Caco-2 (cell line): ENCODE measurements around the gene KIF1C. TPM values are rescaled to one million over a fixed set of nuclear protein-coding genes. Genes with fewer than 3 reads are reported as not detected.

Source experiments
- BruUV-seq: library from RNA; stranded (reverse); fragments of 400-500 nt; replicated peaks from 2 replicates; lab custom pipeline; 2021; lab: Mats Ljungman, UMichigan
- CTCF ChIA-PET: fragments of 300-600 bp; sonication (Branson Sonifier 250); formaldehyde crosslinking; loops from one replicate; lab custom pipeline; 2022; ENCODE audit warnings: antibody characterized with exemption; lab: Charles Lee
- POLR2A ChIA-PET: fragments of 300-600 bp; sonication (Branson Sonifier 250); formaldehyde crosslinking; loops from one replicate; lab custom pipeline; 2022; ENCODE audit warnings: antibody characterized with exemption; lab: Charles Lee
- DNase-seq, 2 experiments: peaks; one replicate each; pipeline versions ENCODE4 v3.0.0 to v3.0.0-alpha.2; 2020 to 2022
- H3K27me3 ChIP-seq: replicated peaks from 2 replicates; pipeline ENCODE4 v1.6.0; 2011; ENCODE audit warnings: low read length; ENCODE audit not compliant: control insufficient read depth, insufficient read depth
- H3K36me3 ChIP-seq: 2 replicates; pipeline ENCODE4 v1.5.1; 2011; ENCODE audit warnings: low read length; ENCODE audit not compliant: control insufficient read depth, insufficient read depth
- H3K4me1 ChIP-seq: fragments of 250-450 bp; sonication (Bioruptor Pico); 2 replicates; pipeline ENCODE4 v1.5.1; 2020; ENCODE audit warnings: mild to moderate bottlenecking
- H3K4me3 ChIP-seq: 2 replicates; pipeline ENCODE4 v1.5.1; 2011; ENCODE audit warnings: low read depth, mild to moderate bottlenecking, control low read depth, low read length
- H3K9me3 ChIP-seq: fragments of 250-450 bp; sonication (Bioruptor Pico); 2 replicates; pipeline ENCODE4 v1.5.1; 2020; ENCODE audit warnings: mild to moderate bottlenecking, moderate library complexity
- H3K27ac Mint-ChIP-seq: one replicate; pipeline ENCODE4 v1.8.0; 2022; ENCODE audit warnings: mixed read lengths; ENCODE audit not compliant: unreplicated experiment
- H3K27me3 Mint-ChIP-seq: one replicate; pipeline ENCODE4 v1.8.0; 2022; ENCODE audit warnings: mixed read lengths; ENCODE audit not compliant: insufficient read depth, unreplicated experiment
- H3K36me3 Mint-ChIP-seq: one replicate; pipeline ENCODE4 v1.8.0; 2022; ENCODE audit warnings: mild to moderate bottlenecking, mixed read lengths; ENCODE audit not compliant: insufficient read depth, unreplicated experiment
- H3K4me1 Mint-ChIP-seq: one replicate; pipeline ENCODE4 v1.8.0; 2022; ENCODE audit warnings: low read depth, mixed read lengths; ENCODE audit not compliant: unreplicated experiment
- H3K4me3 Mint-ChIP-seq: one replicate; pipeline ENCODE4 v1.8.0; 2022; ENCODE audit warnings: mild to moderate bottlenecking, moderate library complexity, mixed read lengths; ENCODE audit not compliant: unreplicated experiment
- H3K9me3 Mint-ChIP-seq: one replicate; pipeline ENCODE4 v1.8.0; 2022; ENCODE audit warnings: mixed read lengths; ENCODE audit not compliant: unreplicated experiment
- intact Hi-C: fragments of 100-400 bp; cut with micrococcal nuclease; formaldehyde crosslinking; loops from one replicate; pipeline ENCODE4 v1.10.0; 2022; ENCODE audit not compliant: unreplicated experiment
- total RNA-seq: library from RNA; stranded (reverse); gene quantifications from 2 replicates; pipeline ENCODE4 v1.2.3, GENCODE V29; 2022
- TF ChIP-seq, protein P1 (sequence below), 2 experiments: fragments of 200-600 bp in 1 of 2; IDR thresholded peaks; 1 replicate in 1 of 2; 2 replicates in 1 of 2; pipeline versions ENCODE4 v1.5.1 to v1.8.0; 2011 to 2022; ENCODE audit warnings: antibody characterized with exemption in 1 of 2, control low read depth in 1 of 2, inconsistent platforms in 1 of 2, low read depth in 1 of 2, low read length in 1 of 2, mild to moderate bottlenecking in 1 of 2, moderate library complexity in 1 of 2; ENCODE audit not compliant: insufficient read depth in 1 of 2, severe bottlenecking in 1 of 2, unreplicated experiment in 1 of 2

The KIF1C gene
- total RNA-seq, 1 experiment from 2014 or later: 87.5 TPM

DNA sequence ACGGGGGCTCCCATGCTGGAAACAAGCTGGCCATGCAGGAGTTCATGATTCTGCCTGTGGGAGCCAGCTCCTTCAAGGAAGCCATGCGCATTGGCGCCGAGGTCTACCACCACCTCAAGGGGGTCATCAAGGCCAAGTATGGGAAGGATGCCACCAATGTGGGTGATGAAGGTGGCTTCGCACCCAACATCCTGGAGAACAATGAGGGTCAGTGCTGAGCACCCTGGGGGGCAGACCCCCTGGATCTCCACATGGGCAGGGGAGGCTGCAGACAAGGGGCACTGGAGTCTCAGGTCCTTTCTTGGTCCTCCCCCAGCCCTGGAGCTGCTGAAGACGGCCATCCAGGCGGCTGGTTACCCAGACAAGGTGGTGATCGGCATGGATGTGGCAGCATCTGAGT lies 42.7 kb upstream of the KIF1C start:
- Histone ChIP-seq H3K4me1 (peaks cover 8% of the 10 kb centered on the region), H3K27me3 (no peaks in the 10 kb centered on the region), H3K4me3 (no peak overlapping the region), H3K36me3 (no peaks in the 10 kb centered on the region), H3K9me3 (no peaks in the 10 kb centered on the region)
- H3K9me3 Mint-ChIP-seq: no peaks in the 10 kb centered on the region
- POLR2A ChIA-PET: no interaction called here
- peaks cover 11% of the 10 kb centered on the region for H3K4me1 Mint-ChIP-seq
- DNase-seq: no peak
- H3K27me3 Mint-ChIP-seq: no peaks in the 10 kb centered on the region
- peaks cover 11% of the 10 kb centered on the region for H3K36me3 Mint-ChIP-seq
- CTCF ChIA-PET: no interaction called here
- intact Hi-C loops: no loop called here
- H3K27ac Mint-ChIP-seq: no peak overlapping the region
- BruUV-seq: no TSS peak
- TF ChIP-seq, protein P1, sequence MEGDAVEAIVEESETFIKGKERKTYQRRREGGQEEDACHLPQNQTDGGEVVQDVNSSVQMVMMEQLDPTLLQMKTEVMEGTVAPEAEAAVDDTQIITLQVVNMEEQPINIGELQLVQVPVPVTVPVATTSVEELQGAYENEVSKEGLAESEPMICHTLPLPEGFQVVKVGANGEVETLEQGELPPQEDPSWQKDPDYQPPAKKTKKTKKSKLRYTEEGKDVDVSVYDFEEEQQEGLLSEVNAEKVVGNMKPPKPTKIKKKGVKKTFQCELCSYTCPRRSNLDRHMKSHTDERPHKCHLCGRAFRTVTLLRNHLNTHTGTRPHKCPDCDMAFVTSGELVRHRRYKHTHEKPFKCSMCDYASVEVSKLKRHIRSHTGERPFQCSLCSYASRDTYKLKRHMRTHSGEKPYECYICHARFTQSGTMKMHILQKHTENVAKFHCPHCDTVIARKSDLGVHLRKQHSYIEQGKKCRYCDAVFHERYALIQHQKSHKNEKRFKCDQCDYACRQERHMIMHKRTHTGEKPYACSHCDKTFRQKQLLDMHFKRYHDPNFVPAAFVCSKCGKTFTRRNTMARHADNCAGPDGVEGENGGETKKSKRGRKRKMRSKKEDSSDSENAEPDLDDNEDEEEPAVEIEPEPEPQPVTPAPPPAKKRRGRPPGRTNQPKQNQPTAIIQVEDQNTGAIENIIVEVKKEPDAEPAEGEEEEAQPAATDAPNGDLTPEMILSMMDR (IDR thresholded peaks at IDR 0.05; ENCODE audit: insufficient read depth in 1 of 2, low read depth in 1 of 2, low read length in 1 of 2, severe bottlenecking in 1 of 2, unreplicated experiment in 1 of 2): no peak
- no peak overlapping the region for H3K4me3 Mint-ChIP-seq

GRCh38 chr17:4956493-4957061 lies 41.2 kb upstream of the KIF1C start:
- no TSS peak for BruUV-seq
- POLR2A ChIA-PET: no interaction called here
- TF ChIP-seq, protein P1 (IDR thresholded peaks at IDR 0.05; ENCODE audit: insufficient read depth in 1 of 2, low read depth in 1 of 2, low read length in 1 of 2, severe bottlenecking in 1 of 2, unreplicated experiment in 1 of 2): no peak
- Mint-ChIP-seq H3K36me3 (peaks cover 11% of the 10 kb centered on the region), H3K27me3 (no peaks in the 10 kb centered on the region), H3K9me3 (no peaks in the 10 kb centered on the region), H3K27ac (no peak overlapping the region), H3K4me3 (no peak overlapping the region), H3K4me1 (peaks cover 9% of the 10 kb centered on the region)
- H3K9me3 ChIP-seq: no peaks in the 10 kb centered on the region
- H3K27me3 ChIP-seq: no peaks in the 10 kb centered on the region
- H3K4me3 ChIP-seq: no peak overlapping the region
- intact Hi-C loops: no loop called here
- no peak for DNase-seq
- peaks cover 3% of the 10 kb centered on the region; the same call in 1 of the 2 replicates for H3K4me1 ChIP-seq
- CTCF ChIA-PET: no interaction called here
- no peaks in the 10 kb centered on the region for H3K36me3 ChIP-seq

DNA sequence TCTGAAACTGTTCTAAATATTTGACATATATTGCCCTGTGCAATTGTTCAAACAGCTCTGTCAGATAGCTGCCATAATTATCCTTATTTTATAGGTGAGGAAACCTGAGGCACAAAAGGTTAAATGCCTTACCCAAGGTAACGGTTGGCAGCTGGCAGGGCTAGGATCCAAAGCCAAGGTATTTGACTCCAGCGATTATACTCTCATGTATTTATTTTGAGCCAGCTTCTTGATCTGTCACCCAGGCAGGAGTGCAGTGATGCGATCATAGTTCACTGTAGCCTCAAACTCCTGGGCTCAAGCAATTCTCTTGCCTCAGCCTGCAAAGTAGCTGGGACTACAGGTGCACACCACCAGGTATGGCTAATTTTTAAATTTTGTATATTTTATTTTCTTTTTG lies 39.6 kb upstream of the KIF1C start:
- Histone ChIP-seq H3K9me3 (no peaks in the 10 kb centered on the region), H3K4me1 (no peaks in the 10 kb centered on the region), H3K4me3 (no peak overlapping the region), H3K36me3 (no peaks in the 10 kb centered on the region), H3K27me3 (no peaks in the 10 kb centered on the region)
- Mint-ChIP-seq H3K27ac (no peak overlapping the region), H3K36me3 (peaks cover 11% of the 10 kb centered on the region), H3K9me3 (no peaks in the 10 kb centered on the region), H3K4me1 (peaks cover 9% of the 10 kb centered on the region), H3K4me3 (no peak overlapping the region), H3K27me3 (no peaks in the 10 kb centered on the region)
- intact Hi-C loops: no loop called here
- TF ChIP-seq, protein P1 (IDR thresholded peaks at IDR 0.05; ENCODE audit: insufficient read depth in 1 of 2, low read depth in 1 of 2, low read length in 1 of 2, severe bottlenecking in 1 of 2, unreplicated experiment in 1 of 2): no peak
- no peak for DNase-seq
- BruUV-seq: no TSS peak
- CTCF ChIA-PET: no interaction called here
- POLR2A ChIA-PET: interaction anchor here (0.6 kb wide), 1 partner anchor 17 kb away, joined by 6 read pairs; no protein-coding TSS in a partner anchor
